GM21447 (cell line): Measurements from ENCODE around the gene HAUS1.
A peak's percentile ranks its signal among the peaks of the same experiment; 100 is the strongest.
"Not testable (repeated sequence)": the region's sequence is repeated elsewhere in the genome, so short reads cannot be mapped to it uniquely, and the experiment has no call there.

Experiments used
- ATAC-seq: cut with Tn5 transposase; IDR thresholded peaks from one replicate; pipeline ENCODE4 v1.9.1; 2021; ENCODE audit not compliant: unreplicated experiment

Gene HAUS1

DNA sequence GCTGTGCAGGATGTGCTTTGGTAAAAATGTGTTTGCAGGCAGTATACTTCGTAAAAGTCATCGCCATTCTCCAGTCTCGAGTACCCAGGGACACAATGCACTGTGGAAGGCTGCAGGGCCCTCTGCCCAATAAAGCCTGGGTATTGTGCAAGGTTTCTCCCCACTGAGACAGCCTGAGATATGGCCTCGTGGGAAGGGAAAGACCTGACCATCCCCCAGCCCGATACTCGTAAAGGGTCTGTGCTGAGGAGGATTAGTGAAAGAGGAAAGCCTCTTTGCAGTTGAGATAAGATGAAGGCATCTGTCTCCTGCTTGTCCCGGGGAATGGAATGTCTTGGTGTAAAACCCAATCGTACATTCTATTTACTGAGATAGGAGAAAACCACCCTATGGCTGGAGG lies 15.7 kb upstream of the HAUS1 start:
- not testable (repeated sequence) for ATAC-seq

- ATAC-seq: no peak
Observed at GRCh38 chr18:46095532-46095931, 8.7 kb upstream of the HAUS1 start.

DNA sequence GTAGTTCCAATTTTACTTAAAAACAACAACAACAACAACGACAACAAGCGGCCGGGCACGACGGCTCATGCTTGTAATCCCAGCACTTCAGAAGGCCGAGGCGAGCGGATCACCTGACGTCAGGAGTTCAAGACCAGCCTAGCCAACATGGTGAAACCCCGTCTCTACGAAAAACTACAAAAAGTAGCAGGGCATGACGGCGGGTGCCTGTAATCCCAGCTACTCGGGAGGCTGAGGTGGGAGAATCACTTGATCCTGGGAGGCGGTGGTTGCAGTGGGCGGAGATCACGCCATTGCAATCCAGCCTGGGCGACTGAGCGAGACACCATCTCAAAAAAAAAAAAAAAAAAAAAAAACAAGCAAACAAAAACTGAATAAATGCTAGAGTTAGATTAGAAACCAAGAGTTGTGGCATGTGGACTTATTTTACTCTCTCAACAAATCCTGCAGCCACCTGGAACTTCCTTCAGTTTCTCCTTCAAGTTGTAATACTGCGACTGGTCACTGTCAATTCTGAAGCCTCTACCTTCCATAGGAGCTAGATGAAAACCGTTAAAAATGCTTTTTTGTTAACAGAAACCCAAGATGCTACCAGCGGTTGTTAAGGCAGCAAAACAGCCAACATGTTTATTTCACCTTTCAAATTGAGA lies 7.4 kb upstream of the HAUS1 start:
- no peak for ATAC-seq

- ATAC-seq: peak; percentile 34
Observed at GRCh38 chr18:46097431-46097800, 6.8 kb upstream of the HAUS1 start.

- ATAC-seq: peak; percentile 79
Observed at GRCh38 chr18:46097801-46098615, 6.2 kb upstream of the HAUS1 start, which contains the start of gene ATP5F1A. Gene ATP5F1A (minus strand): TSS chr18:46098296. CDS start chr18:46098231, 65 bp downstream.

GRCh38 chr18:46098616-46098933 lies 5.6 kb upstream of the HAUS1 start:
- no peak for ATAC-seq

DNA sequence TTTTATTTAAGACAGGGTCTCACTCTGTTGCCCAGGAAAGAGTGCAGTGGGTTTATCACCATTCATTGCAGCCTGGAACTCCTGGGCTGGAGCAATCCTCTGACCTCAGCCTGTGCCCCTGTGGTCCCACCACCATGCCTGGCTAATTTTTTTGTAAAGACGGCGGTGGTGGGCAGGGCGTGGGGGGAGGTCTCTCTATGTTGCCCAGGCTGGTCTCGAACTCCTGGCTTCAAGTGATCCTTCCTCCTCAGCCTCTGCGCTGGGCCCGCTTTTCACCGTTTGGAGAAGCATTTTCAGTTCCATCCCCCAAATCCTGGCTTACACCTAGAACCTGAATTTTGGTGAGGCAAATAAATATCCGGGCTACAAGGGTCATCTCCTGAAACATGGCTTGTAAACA lies 4.7 kb upstream of the HAUS1 start:
- ATAC-seq: no peak

- no peak for ATAC-seq
Observed at GRCh38 chr18:46109386-46109785, 5.2 kb downstream of the HAUS1 start.

DNA sequence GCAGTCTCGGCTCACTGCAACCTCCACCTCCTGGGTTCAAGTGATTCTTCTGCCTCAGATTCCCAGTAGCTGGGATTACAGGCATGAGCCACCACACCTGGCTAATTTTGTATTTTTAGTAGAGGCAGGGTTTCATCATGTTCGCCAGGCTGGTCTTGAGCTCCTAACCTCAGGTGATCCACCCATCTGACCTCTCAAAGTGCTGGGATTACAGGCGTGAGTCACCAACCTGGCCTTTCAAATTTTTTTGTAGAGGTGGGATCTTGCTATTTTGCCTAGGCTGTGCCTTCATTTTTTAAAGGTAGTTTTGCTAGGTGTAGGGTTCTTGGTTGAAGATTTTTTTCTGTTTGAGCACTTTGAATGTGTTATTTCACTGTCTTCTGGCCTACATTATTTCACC lies 6.2 kb downstream of the HAUS1 start:
- no peak for ATAC-seq

- ATAC-seq: no peak
Observed at GRCh38 chr18:46113751-46114150, 9.6 kb downstream of the HAUS1 start.

- ATAC-seq: not testable (repeated sequence)
Observed at GRCh38 chr18:46126625-46127024, 22.4 kb downstream of the HAUS1 start.

DNA sequence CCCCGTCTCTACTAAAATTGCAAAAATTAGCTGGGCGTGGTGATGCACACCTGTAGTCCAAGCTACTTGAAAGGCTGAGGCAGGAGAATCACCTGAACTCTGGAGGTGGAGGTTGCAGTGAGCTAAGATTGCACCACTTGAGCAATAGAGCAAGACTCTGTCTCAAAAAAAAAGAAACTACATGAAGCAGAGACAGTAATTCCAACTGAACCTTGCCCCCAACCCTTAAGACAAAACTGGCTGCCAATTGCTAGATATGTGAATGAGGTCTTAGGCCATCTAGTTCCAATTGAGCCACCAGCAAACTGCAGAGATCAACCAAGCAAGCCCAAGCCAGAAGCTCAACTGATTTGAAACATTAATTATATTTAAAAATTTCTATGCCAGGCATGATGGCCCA lies 25.9 kb downstream of the HAUS1 start:
- ATAC-seq: no peak

GRCh38 chr18:46130549-46130948 lies 26.4 kb downstream of the HAUS1 start:
- ATAC-seq: not testable (repeated sequence)

DNA sequence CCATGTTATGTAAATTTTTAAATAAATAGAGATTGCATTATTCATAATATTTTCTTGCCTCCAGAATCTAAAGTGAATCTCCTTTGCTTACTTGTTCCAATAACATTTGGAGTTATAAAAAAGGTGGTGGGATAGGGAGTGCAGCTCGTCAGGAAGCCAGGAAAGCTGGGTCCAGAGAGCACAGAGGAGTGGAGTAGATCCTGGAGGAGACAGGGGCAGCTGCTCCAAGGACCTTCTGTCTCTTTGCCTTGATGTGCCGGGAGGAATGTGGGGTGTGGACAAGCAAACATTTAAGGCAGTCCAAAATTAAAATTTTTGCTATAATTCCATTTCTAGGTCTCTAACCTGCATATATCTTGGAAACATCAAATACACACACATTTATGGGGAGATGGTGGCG lies 29.3 kb downstream of the HAUS1 start:
- ATAC-seq: no peak

- no peak for ATAC-seq
Observed at GRCh38 chr18:46134920-46135675, 30.9 kb downstream of the HAUS1 start.

DNA sequence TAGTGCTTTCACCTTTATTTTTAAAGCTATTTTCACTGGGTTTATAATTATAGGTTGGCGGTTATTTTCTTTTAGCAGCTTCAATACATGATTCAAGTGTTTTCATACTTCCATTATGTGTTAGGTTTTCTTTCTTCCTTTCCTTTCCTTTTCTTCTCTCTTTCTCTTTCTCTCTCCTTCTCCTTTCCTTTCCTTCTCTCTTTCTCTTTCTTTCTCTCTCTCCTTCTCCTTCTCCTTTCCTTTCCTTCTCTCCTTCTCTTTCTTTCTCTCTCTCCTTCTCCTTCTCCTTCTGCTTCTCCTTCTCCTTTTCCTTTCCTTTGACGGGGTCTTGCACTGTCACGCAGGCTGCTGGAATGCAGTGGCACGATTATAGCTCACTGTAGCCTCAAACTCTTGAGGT lies 36.0 kb downstream of the HAUS1 start:
- ATAC-seq: no peak

DNA sequence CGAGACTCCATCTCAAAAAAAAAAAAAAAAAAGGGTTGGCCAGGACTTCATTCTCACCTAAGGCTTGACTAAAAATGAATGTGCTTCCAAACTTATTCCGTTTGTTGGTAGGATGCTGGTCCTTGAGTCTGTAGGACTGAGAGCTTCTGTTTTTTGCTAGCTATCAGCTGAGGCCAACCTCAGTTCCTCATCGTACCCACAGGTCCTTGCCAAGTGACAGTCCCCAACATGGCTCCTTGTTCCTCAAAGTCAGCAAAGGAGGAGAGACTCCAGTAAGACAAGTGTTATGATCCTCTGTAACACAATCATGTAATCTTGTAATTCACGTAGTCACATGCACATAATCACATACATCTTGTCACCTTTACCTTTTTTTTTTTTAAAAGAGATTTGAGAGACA lies 37.0 kb downstream of the HAUS1 start:
- ATAC-seq: no peak

GRCh38 chr18:46148810-46149209 lies 44.6 kb downstream of the HAUS1 start:
- ATAC-seq: no peak

DNA sequence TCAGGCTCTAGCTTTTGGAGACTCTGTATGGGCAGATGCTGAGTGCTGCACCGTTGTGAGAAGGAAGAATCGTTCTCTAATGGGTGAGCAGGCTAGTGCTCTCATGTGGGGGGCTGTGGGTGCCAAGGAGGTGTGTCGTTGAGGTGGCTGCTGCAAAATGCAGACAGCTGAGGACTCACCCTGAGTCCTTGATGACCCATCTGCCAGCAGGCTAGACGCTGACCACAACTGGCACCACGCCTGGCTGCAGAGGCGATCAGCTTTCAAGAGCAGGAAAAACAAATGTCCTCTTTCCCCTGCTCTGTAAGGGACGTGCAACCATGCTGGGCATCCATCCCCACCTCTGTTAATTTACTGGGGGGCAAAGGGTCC lies 48.2 kb downstream of the HAUS1 start:
- ATAC-seq: no peak

DNA sequence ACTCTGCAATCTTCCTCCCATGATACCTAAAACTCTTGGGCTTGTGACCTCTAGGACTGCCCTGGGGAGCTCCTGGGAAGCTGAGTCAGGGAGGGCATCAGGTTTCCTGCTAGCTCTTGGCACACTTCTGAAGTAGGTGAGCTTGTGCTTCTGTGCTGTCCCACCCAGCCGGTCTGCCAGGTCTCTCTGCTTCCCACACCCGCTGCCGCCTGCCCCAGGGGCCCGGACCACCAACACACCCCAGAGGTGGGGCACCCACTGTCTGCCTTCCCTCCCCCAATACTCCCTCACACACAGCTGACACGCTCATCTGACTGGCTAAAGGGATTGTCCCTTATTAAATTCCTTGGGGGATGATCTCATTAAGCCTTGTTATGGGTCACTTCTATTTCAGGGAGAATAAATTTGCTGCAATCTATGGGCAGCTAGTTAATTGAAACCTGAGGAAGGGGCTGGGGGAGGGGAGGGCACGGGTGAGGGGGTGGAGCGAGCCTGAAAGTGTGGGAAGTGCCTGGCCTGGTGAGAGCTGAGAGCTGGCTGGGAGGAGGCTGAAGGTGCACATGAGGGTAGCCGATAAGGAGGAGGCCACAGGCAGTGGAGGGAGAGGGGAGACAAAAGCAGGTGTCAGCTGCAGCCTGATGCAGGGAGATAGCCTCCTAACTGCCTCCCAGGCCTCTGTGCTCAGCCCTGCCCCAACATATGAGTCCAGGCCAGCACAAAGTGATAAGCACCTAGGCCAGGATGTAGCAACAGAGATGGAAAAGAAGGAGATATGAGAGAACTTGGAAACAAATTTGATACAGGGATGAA lies 48.8 kb downstream of the HAUS1 start:
- ATAC-seq: no peak

- no peak for ATAC-seq
Observed at GRCh38 chr18:46155641-46156051, 51.5 kb downstream of the HAUS1 start.
